SK-N-SH (cell line): Measurements from ENCODE around the gene SOX13.

Experiments
- EZH2phosphoT487 ChIP-seq: fragments of 200-600 bp; sonication (generic); IDR thresholded peaks from 2 replicates; pipeline ENCODE4 v1.6.1; 2017; ENCODE audit warnings: low read depth, mixed run types, mild to moderate bottlenecking, antibody characterized with exemption, moderate library complexity, borderline replicate concordance
- POLR2AphosphoS5 ChIP-seq: IDR thresholded peaks from 2 replicates; pipeline ENCODE4 v1.6.1; 2012; ENCODE audit warnings: low read depth, low read length
- RAD21 ChIP-seq: IDR thresholded peaks from 2 replicates; pipeline ENCODE4 v1.6.1; 2012; ENCODE audit warnings: mild to moderate bottlenecking, low read length
- RXRA ChIP-seq: IDR thresholded peaks from 2 replicates; pipeline ENCODE4 v1.4.0; 2012; ENCODE audit warnings: low read depth, mild to moderate bottlenecking, borderline replicate concordance
- SMC3 ChIP-seq: IDR thresholded peaks from 2 replicates; pipeline ENCODE4 v1.6.1; 2012; ENCODE audit warnings: low read depth, low read length, improper control_type of control experiment
- TAF1 ChIP-seq: IDR thresholded peaks from 2 replicates; pipeline ENCODE4 v1.6.1; 2012; ENCODE audit warnings: low read depth, mild to moderate bottlenecking, low read length, moderate library complexity, borderline replicate concordance
- TF ChIP-seq, protein P1 (sequence below): fragments of 200-600 bp; sonication (generic); IDR thresholded peaks from 2 replicates; pipeline ENCODE4 v1.6.1; 2017; ENCODE audit warnings: antibody characterized with exemption, mild to moderate bottlenecking, moderate library complexity

DNA sequence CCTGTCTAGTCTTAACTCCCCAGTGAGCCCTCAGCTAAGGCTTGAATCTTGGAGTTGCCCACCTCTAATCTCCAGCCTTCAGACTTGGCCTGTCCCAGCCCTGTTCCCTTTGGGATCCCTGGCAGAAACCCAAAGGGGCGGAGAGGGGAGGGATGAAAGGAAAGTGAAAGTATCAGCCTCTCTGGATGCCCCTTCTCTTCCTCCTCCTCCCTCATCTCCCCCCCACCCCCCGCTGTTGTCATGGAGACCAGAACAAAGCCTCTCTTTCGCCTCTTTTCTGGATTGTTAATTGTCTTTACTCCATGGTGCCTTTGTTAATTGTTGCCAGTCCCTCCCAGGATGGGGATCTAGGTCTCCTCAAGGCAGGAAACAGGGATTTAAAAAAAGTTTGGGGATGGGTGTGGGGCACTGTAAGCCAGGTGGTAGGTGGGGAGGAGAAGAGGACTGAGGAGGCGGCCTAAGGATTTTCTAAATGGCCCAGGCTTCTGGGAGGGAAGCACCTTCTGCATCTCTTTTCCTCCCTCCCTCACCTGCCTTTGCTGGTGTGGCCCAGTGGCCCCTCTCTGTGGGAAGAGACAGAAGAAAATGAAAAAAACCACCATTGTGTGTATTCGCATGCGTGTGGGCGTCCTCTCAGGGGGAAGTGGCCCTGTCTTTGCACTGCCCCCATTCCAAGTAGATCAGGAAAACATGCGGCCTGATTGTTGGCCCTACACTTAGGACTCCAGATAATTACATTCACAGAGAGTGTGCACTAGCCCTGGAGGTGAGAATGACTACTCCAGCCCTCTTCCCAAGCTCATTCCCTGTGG is 7.5 kb upstream of the SOX13 start:
- TF ChIP-seq SMC3, result no peak
- TF ChIP-seq RAD21, result no peak
- TF ChIP-seq, protein P1, sequence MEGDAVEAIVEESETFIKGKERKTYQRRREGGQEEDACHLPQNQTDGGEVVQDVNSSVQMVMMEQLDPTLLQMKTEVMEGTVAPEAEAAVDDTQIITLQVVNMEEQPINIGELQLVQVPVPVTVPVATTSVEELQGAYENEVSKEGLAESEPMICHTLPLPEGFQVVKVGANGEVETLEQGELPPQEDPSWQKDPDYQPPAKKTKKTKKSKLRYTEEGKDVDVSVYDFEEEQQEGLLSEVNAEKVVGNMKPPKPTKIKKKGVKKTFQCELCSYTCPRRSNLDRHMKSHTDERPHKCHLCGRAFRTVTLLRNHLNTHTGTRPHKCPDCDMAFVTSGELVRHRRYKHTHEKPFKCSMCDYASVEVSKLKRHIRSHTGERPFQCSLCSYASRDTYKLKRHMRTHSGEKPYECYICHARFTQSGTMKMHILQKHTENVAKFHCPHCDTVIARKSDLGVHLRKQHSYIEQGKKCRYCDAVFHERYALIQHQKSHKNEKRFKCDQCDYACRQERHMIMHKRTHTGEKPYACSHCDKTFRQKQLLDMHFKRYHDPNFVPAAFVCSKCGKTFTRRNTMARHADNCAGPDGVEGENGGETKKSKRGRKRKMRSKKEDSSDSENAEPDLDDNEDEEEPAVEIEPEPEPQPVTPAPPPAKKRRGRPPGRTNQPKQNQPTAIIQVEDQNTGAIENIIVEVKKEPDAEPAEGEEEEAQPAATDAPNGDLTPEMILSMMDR, result no peak
- TF ChIP-seq TAF1, result no peak
- no peak for TF ChIP-seq EZH2phosphoT487
- TF ChIP-seq POLR2AphosphoS5, result no peak
- TF ChIP-seq RXRA, result no peak
